ENCODE measurements around the gene FIGNL2. TPM values are rescaled to one million over a fixed set of nuclear protein-coding genes. Genes with fewer than 3 reads are reported as not detected.
A peak's percentile ranks its signal among the peaks of the same experiment; 100 is the strongest.

Gene FIGNL2
- total and polyA plus RNA-seq, 9 of the 15 experiments (the other 6 are each of a cell fraction or from before 2014, with no cell fraction given): 0.01 TPM; not detected in 8

DNA sequence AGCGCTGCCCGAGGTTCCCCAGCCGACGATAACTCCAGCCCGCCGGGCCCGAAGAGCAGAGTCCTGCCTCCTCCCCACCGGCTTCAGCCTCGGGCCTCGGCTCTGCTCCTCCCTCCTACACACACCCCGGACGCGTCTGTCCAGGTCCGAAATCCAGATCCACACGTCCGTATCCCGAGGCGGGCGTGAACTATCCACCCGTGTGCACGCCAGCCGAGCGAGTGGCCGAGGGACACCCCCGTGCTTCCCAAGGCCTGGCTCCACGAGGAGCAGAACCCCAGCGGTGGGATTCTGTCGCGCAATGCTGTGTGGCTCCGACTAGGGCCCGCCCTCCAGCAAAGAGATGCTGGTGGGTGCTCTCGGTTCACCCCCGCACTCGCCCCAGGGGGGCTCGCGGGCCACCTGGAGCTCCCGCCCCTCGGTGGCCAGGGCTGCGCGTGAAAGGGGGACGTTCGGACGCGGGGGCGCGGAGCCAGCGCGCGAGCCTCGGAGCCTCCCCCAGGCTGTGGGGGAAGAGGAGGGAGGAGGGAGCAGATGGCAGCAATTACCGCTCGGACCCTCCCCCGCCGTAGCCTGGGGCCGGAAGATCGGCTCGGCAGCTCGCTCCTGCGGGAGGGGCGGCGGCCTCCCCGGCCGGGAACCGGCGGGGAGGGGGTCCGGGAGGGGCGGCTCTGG, 20.4 kb upstream of the FIGNL2 start (continued):
- TF ChIP-seq, protein P1, sequence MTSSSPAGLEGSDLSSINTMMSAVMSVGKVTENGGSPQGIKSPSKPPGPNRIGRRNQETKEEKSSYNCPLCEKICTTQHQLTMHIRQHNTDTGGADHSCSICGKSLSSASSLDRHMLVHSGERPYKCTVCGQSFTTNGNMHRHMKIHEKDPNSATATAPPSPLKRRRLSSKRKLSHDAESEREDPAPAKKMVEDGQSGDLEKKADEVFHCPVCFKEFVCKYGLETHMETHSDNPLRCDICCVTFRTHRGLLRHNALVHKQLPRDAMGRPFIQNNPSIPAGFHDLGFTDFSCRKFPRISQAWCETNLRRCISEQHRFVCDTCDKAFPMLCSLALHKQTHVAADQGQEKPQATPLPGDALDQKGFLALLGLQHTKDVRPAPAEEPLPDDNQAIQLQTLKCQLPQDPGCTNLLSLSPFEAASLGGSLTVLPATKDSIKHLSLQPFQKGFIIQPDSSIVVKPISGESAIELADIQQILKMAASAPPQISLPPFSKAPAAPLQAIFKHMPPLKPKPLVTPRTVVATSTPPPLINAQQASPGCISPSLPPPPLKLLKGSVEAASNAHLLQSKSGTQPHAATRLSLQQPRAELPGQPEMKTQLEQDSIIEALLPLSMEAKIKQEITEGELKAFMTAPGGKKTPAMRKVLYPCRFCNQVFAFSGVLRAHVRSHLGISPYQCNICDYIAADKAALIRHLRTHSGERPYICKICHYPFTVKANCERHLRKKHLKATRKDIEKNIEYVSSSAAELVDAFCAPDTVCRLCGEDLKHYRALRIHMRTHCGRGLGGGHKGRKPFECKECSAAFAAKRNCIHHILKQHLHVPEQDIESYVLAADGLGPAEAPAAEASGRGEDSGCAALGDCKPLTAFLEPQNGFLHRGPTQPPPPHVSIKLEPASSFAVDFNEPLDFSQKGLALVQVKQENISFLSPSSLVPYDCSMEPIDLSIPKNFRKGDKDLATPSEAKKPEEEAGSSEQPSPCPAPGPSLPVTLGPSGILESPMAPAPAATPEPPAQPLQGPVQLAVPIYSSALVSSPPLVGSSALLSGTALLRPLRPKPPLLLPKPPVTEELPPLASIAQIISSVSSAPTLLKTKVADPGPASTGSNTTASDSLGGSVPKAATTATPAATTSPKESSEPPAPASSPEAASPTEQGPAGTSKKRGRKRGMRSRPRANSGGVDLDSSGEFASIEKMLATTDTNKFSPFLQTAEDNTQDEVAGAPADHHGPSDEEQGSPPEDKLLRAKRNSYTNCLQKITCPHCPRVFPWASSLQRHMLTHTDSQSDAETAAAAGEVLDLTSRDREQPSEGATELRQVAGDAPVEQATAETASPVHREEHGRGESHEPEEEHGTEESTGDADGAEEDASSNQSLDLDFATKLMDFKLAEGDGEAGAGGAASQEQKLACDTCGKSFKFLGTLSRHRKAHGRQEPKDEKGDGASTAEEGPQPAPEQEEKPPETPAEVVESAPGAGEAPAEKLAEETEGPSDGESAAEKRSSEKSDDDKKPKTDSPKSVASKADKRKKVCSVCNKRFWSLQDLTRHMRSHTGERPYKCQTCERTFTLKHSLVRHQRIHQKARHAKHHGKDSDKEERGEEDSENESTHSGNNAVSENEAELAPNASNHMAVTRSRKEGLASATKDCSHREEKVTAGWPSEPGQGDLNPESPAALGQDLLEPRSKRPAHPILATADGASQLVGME (CRISPR knock-in tag; IDR thresholded peaks at IDR 0.05): peak; percentile 55; the same call in 1 of the 2 replicates
- TF ChIP-seq GABPB1 (CRISPR knock-in tag; IDR thresholded peaks at IDR 0.05) (0 out of 2 replicates have a peak, but pooled peaks have one; percentile 40), BDP1 (IDR thresholded peaks at IDR 0.05; ENCODE audit: insufficient read depth, insufficient read length) (no peak), RFX1 (IDR thresholded peaks at IDR 0.05) (no peak), DNMT1 (IDR thresholded peaks at IDR 0.05) (no peak)
- TF ChIP-seq, protein P2, sequence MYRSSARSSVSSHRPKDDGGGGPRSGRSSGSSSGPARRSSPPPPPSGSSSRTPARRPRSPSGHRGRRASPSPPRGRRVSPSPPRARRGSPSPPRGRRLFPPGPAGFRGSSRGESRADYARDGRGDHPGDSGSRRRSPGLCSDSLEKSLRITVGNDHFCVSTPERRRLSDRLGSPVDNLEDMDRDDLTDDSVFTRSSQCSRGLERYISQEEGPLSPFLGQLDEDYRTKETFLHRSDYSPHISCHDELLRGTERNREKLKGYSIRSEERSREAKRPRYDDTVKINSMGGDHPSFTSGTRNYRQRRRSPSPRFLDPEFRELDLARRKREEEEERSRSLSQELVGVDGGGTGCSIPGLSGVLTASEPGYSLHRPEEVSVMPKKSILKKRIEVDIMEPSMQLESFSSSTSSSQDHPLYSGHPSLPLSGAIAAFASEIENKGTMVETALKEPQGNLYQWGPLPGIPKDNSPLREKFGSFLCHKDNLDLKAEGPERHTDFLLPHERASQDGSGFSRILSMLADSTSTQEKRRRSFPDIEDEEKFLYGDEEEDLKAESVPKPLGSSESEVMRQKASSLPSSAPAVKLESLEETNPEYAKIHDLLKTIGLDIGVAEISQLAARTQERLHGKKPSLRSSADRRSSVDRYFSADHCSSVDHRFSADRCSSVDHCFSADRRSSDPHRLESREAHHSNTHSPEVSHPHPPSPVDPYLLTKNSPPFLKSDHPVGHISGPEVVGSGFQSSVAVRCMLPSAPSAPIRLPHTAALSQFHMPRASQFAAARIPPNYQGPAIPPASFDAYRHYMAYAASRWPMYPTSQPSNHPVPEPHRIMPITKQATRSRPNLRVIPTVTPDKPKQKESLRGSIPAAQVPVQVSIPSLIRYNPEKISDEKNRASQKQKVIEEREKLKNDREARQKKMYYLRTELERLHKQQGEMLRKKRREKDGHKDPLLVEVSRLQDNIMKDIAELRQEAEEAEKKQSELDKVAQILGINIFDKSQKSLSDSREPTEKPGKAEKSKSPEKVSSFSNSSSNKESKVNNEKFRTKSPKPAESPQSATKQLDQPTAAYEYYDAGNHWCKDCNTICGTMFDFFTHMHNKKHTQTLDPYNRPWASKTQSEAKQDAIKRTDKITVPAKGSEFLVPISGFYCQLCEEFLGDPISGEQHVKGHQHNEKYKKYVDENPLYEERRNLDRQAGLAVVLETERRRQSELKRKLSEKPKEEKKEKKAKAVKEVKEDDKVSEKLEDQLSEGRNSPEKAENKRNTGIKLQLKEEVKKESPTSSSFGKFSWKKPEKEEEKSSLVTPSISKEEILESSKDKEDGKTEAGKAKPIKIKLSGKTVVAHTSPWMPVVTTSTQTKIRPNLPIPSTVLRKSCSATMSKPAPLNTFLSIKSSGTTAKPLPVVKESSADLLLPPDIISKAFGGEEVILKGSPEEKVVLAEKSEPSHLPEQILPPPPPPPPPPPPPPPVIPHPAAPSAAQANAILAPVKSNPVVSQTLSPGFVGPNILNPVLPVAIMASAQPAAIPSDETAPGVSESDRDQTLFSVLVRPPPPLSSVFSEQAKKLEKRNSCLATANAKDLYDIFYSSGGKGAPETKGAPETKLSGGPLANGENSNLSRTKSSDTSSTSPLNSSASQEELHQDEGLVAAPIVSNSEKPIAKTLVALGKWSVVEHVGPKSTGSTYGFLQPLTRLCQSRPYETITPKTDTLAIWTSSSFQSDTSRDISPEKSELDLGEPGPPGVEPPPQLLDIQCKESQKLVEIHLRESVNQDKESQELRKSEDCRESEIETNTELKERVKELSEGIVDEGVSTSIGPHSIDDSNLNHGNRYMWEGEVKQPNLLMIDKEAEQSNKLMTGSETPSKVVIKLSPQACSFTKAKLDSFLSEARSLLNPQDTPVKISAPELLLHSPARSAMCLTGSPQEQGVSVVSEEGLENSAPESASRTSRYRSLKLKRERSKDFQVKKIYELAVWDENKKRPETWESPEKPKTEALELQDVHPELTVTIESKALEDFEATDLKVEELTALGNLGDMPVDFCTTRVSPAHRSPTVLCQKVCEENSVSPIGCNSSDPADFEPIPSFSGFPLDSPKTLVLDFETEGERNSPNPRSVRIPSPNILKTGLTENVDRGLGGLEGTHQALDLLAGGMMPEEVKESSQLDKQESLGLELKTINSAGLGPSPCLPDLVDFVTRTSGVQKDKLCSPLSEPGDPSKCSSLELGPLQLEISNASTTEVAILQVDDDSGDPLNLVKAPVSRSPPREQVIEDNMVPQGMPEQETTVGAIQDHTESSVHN (IDR thresholded peaks at IDR 0.05; ENCODE audit: borderline replicate concordance in 1 of 2, low read depth in 1 of 2): no peak
- TF ChIP-seq, protein P3, sequence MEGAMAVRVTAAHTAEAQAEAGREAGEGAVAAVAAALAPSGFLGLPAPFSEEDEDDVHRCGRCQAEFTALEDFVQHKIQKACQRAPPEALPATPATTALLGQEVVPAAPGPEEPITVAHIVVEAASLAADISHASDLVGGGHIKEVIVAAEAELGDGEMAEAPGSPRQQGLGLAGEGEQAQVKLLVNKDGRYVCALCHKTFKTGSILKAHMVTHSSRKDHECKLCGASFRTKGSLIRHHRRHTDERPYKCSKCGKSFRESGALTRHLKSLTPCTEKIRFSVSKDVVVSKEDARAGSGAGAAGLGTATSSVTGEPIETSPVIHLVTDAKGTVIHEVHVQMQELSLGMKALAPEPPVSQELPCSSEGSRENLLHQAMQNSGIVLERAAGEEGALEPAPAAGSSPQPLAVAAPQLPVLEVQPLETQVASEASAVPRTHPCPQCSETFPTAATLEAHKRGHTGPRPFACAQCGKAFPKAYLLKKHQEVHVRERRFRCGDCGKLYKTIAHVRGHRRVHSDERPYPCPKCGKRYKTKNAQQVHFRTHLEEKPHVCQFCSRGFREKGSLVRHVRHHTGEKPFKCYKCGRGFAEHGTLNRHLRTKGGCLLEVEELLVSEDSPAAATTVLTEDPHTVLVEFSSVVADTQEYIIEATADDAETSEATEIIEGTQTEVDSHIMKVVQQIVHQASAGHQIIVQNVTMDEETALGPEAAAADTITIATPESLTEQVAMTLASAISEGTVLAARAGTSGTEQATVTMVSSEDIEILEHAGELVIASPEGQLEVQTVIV (CRISPR knock-in tag; IDR thresholded peaks at IDR 0.05; ENCODE audit: borderline replicate concordance): no peak

All from K562 (cell line).